Suprapubic skin (tissue), 4 donors: ENCODE measurements around the gene LDLRAD4.

Experiments
- POLR2A ChIP-seq, 2 donors: fragments of 450-650 bp; IDR thresholded peaks; one replicate each; pipeline ENCODE4 v1.6.1; 2017; ENCODE audit warnings: antibody characterized with exemption in 2 of 2, mild to moderate bottlenecking in 2 of 2, moderate library complexity in 2 of 2
- POLR2AphosphoS5 ChIP-seq, 3 donors: sonication (generic); formaldehyde crosslinking; IDR thresholded peaks; one replicate each; pipeline ENCODE4 v1.6.1; 2017; ENCODE audit warnings: antibody characterized with exemption in 3 of 3
- TF ChIP-seq, protein P1 (sequence below), 2 donors: fragments of 200-600 bp in 1 of 2; fragments of 450-650 bp in 1 of 2; sonication (generic) in 1 of 2; IDR thresholded peaks; one replicate each; pipeline ENCODE4 v1.5.1; 2016 to 2019; ENCODE audit warnings: antibody characterized with exemption in 2 of 2, mild to moderate bottlenecking in 1 of 2, moderate library complexity in 1 of 2

DNA sequence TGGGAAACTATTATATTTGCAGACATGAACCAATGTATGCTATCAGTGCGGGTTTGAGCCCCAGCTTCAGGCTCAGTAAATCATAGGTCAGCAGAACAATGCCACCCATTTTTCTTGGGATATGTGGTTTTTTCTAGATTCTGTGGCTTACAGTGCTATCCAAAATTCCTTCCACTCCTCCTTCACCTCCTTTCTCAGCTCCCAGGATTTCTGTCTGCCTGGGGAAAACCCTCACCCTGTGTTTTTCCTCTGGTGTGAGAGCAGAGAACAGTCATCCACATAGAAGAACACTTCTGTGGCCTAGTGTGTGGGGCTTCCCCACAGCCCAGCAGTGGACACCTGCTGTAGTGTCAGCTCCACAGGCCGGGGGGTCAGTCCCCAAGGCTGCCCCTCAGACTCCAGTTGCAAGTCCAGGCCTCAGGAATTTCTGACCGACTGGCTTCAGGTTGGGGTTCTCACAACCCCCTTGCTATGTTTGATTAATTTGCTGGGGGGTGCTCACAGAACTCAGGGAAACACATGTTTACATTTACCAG lies 238.2 kb downstream of the LDLRAD4 start:
- TF ChIP-seq POLR2AphosphoS5 (IDR thresholded peaks at IDR 0.05) = no peak
- no peak for TF ChIP-seq POLR2A (IDR thresholded peaks at IDR 0.05)
- TF ChIP-seq, protein P1, sequence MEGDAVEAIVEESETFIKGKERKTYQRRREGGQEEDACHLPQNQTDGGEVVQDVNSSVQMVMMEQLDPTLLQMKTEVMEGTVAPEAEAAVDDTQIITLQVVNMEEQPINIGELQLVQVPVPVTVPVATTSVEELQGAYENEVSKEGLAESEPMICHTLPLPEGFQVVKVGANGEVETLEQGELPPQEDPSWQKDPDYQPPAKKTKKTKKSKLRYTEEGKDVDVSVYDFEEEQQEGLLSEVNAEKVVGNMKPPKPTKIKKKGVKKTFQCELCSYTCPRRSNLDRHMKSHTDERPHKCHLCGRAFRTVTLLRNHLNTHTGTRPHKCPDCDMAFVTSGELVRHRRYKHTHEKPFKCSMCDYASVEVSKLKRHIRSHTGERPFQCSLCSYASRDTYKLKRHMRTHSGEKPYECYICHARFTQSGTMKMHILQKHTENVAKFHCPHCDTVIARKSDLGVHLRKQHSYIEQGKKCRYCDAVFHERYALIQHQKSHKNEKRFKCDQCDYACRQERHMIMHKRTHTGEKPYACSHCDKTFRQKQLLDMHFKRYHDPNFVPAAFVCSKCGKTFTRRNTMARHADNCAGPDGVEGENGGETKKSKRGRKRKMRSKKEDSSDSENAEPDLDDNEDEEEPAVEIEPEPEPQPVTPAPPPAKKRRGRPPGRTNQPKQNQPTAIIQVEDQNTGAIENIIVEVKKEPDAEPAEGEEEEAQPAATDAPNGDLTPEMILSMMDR (IDR thresholded peaks at IDR 0.05) = no peak
